ENCODE measurements around the gene RIOK2. TPM values are rescaled to one million over a fixed set of nuclear protein-coding genes. Genes with fewer than 3 reads are reported as not detected.

RIOK2 gene
- total RNA-seq, 1 experiment from 2014 or later: 42.9 TPM

- no peak for DNase-seq (ENCODE audit: low spot score)
- intact Hi-C loops (cut with micrococcal nuclease; ENCODE audit: unreplicated experiment): no loop called here
- no peak overlapping the region for H3K4me3 ChIP-seq (ENCODE audit: low read depth, low read length, poor library complexity, severe bottlenecking)
- ChIA-PET POLR2A (ENCODE audit: low non-redundant PET) (no interaction called here), CTCF (no interaction called here)
- no peaks in the 10 kb centered on the region for H3K9me3 ChIP-seq (ENCODE audit: low read depth, low read length, poor library complexity, severe bottlenecking)
- H3K27me3 ChIP-seq (replicated peaks; ENCODE audit: insufficient read depth, low read depth, low read length, poor library complexity): no peaks in the 10 kb centered on the region
- H3K27ac ChIP-seq (ENCODE audit: low read depth, low read length, poor library complexity, severe bottlenecking): no peak overlapping the region
- BruUV-seq (replicated peaks): no TSS peak
- no peaks in the 10 kb centered on the region for H3K36me3 ChIP-seq (ENCODE audit: insufficient read depth, low read length, poor library complexity, severe bottlenecking)
- TF ChIP-seq CTCF (conservative IDR thresholded peaks at IDR 0.05; ENCODE audit: low read depth, low read length): no peak
- no peak for TF ChIP-seq EZH2 (IDR thresholded peaks at IDR 0.05; ENCODE audit: borderline replicate concordance, low read depth, low read length, poor library complexity, severe bottlenecking)
- H3K4me1 ChIP-seq (ENCODE audit: insufficient read depth, low read length, poor library complexity, severe bottlenecking): no peaks in the 10 kb centered on the region
Observed at GRCh38 chr5:97131139-97131710, 51.8 kb downstream of the RIOK2 start.

- no peak overlapping the region for H3K27ac ChIP-seq (ENCODE audit: low read depth, low read length, poor library complexity, severe bottlenecking)
- H3K9me3 ChIP-seq (ENCODE audit: low read depth, low read length, poor library complexity, severe bottlenecking): no peaks in the 10 kb centered on the region
- intact Hi-C loops (cut with micrococcal nuclease; ENCODE audit: unreplicated experiment): no loop called here
- no peak for DNase-seq (ENCODE audit: low spot score)
- no peak for TF ChIP-seq CTCF (conservative IDR thresholded peaks at IDR 0.05; ENCODE audit: low read depth, low read length)
- no peak for TF ChIP-seq EZH2 (IDR thresholded peaks at IDR 0.05; ENCODE audit: borderline replicate concordance, low read depth, low read length, poor library complexity, severe bottlenecking)
- no peaks in the 10 kb centered on the region for H3K4me1 ChIP-seq (ENCODE audit: insufficient read depth, low read length, poor library complexity, severe bottlenecking)
- H3K36me3 ChIP-seq (ENCODE audit: insufficient read depth, low read length, poor library complexity, severe bottlenecking): no peaks in the 10 kb centered on the region
- peaks cover 7% of the 10 kb centered on the region for H3K27me3 ChIP-seq (replicated peaks; ENCODE audit: insufficient read depth, low read depth, low read length, poor library complexity)
- no peak overlapping the region for H3K4me3 ChIP-seq (ENCODE audit: low read depth, low read length, poor library complexity, severe bottlenecking)
- BruUV-seq (replicated peaks): no TSS peak
- POLR2A ChIA-PET (ENCODE audit: low non-redundant PET): no interaction called here
- CTCF ChIA-PET: no interaction called here
Observed at GRCh38 chr5:97127727-97128126, 55.3 kb downstream of the RIOK2 start.

GRCh38 chr5:97125125-97125683 is 57.8 kb downstream of the RIOK2 start:
- CTCF ChIA-PET: no interaction called here

More at GRCh38 chr5:97125125-97125683, 57.8 kb downstream of the RIOK2 start:
- POLR2A ChIA-PET (ENCODE audit: low non-redundant PET): no interaction called here
- H3K36me3 ChIP-seq (ENCODE audit: insufficient read depth, low read length, poor library complexity, severe bottlenecking): no peaks in the 10 kb centered on the region
- H3K4me1 ChIP-seq (ENCODE audit: insufficient read depth, low read length, poor library complexity, severe bottlenecking): no peaks in the 10 kb centered on the region
- no peak for DNase-seq (ENCODE audit: low spot score)
- H3K9me3 ChIP-seq (ENCODE audit: low read depth, low read length, poor library complexity, severe bottlenecking): no peaks in the 10 kb centered on the region
- H3K27ac ChIP-seq (ENCODE audit: low read depth, low read length, poor library complexity, severe bottlenecking): no peak overlapping the region
- no TSS peak for BruUV-seq (replicated peaks)
- H3K4me3 ChIP-seq (ENCODE audit: low read depth, low read length, poor library complexity, severe bottlenecking): no peak overlapping the region
- peaks cover 7% of the 10 kb centered on the region for H3K27me3 ChIP-seq (replicated peaks; ENCODE audit: insufficient read depth, low read depth, low read length, poor library complexity)
- intact Hi-C loops (cut with micrococcal nuclease; ENCODE audit: unreplicated experiment): no loop called here
- TF ChIP-seq EZH2 (IDR thresholded peaks at IDR 0.05; ENCODE audit: borderline replicate concordance, low read depth, low read length, poor library complexity, severe bottlenecking) (no peak), CTCF (conservative IDR thresholded peaks at IDR 0.05; ENCODE audit: low read depth, low read length) (no peak)
